Stomach (tissue), 9 donors: ENCODE data around the gene DLG5. TPM values are rescaled to one million over a fixed set of nuclear protein-coding genes. Genes with fewer than 3 reads are reported as not detected.

Experiments used
- DNase-seq, 2 donors: peaks; one replicate each; pipeline versions ENCODE4 v3.0.0 to v3.0.0-alpha.2; 2013 to 2019
- H3K27ac ChIP-seq, 5 donors: fragments of 200-600 bp in 4 of 5; sonication (generic) in 4 of 5; one replicate each; pipeline ENCODE4 v1.5.1; 2013 to 2019; ENCODE audit warnings: mild to moderate bottlenecking in 1 of 5, moderate library complexity in 1 of 5
- H3K27me3 ChIP-seq, 3 donors: fragments of 200-600 bp; sonication (generic); one replicate each; pipeline ENCODE4 v1.5.1; 2017 to 2019; ENCODE audit warnings: mixed run types in 1 of 3
- H3K36me3 ChIP-seq, 4 donors: fragments of 200-600 bp; sonication (generic); 1 replicate in 3 of 4; 2 replicates in 1 of 4; pipeline ENCODE4 v1.5.1; 2016 to 2019
- H3K4me1 ChIP-seq, 4 donors: fragments of 200-600 bp; sonication (generic); one replicate each; pipeline ENCODE4 v1.5.1; 2016 to 2019
- H3K4me3 ChIP-seq, 4 donors: fragments of 200-600 bp; sonication (generic) in 3 of 4; one replicate each; pipeline ENCODE4 v1.5.1; 2016 to 2019; ENCODE audit warnings: mild to moderate bottlenecking in 1 of 4
- H3K9me3 ChIP-seq, 4 donors: fragments of 200-600 bp; sonication (generic); one replicate each; pipeline ENCODE4 v1.5.1; 2016 to 2019
- CTCF ChIP-seq, 7 experiments: fragments of 450-650 bp in 4 of 7; fragments of 200-600 bp in 3 of 7; sonication (generic) in 3 of 7; IDR thresholded peaks; one replicate each; pipeline ENCODE4 v1.5.1; 2016 to 2019; ENCODE audit warnings: antibody characterized with exemption in 7 of 7, control low read depth in 2 of 7, mild to moderate bottlenecking in 1 of 7
- EP300 ChIP-seq: sonication (generic); formaldehyde crosslinking; IDR thresholded peaks from one replicate; pipeline ENCODE4 v1.6.1; 2017; ENCODE audit warnings: antibody characterized with exemption
- POLR2A ChIP-seq, 4 donors: fragments of 450-650 bp; IDR thresholded peaks; one replicate each; pipeline ENCODE4 v1.6.1; 2016; ENCODE audit warnings: antibody characterized with exemption in 4 of 4, control low read depth in 2 of 4, mild to moderate bottlenecking in 1 of 4, moderate library complexity in 1 of 4
- POLR2AphosphoS5 ChIP-seq, 3 donors: sonication (generic); formaldehyde crosslinking; IDR thresholded peaks; one replicate each; pipeline ENCODE4 v1.6.1; 2016; ENCODE audit warnings: antibody characterized with exemption in 3 of 3
- WGBS, 5 donors: extraction: QIAGEN DNeasy Blood & Tissue Kit in 3 of 5; methylation state at CpG; one replicate each; pipeline versions ENCODE4 v1.1.5 to v1.1.7; 2013 to 2018; 5-methylcytosine and 5-hydroxymethylcytosine counted together
- intact Hi-C: fragments of 100-400 bp; cut with DNase I; formaldehyde crosslinking; loops from one replicate; pipeline ENCODE4 v1.15.1; 2023; ENCODE audit warnings: low total_unique reads
- polyA plus RNA-seq, 3 donors: library from polyadenylated mRNA; stranded (reverse); fragments of 200-250 nt; gene quantifications; one replicate each; pipeline ENCODE4 v1.2.3, GENCODE V29; 2013
- total RNA-seq, 5 donors: library from RNA; depleted of rRNA; stranded (reverse); fragments of >200 nt; gene quantifications; one replicate each; pipeline versions ENCODE4 v1.1.0 to v1.2.3, GENCODE V29; 2014 to 2016
- donor health status: healthy with polysubstance abuse.
- donor health status: Bipolar disorder and iron deficiency.
- donor health status: healthy.

Gene DLG5
- total and polyA plus RNA-seq, 8 donors: 9.2 to 134 (median 32.7) TPM

DNA sequence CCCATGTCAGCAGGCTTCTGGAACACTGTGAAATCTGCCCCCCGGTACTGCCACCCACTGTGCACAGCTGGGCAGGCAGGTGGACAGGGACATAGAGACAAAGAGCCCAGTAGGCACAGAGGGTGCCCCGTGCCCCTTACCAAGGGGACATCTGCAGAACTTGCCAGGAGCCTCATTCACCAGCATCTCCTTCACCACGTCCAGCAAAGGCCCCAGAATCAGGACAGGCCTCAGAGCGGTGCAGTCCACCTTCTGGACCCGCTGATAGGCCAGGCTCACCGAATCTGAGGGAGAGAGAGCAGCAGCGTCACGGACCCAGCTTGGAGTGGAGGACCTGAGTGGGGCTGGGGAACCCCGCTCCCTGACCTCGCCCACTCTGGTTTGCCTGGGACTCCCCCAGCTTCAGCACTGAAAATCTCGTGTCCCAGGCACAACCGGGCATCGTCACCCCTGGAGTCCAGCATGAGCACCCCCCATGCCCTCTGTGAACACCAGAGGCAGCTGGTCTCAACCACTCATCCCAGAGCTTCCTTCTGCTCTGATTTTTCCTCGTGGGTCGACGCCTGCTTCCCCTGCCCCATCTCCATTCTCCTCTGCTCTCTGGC is 130.1 kb downstream of the DLG5 start:
- Histone ChIP-seq H3K27me3 (no peaks in the 10 kb centered on the region), H3K27ac (no peak overlapping the region), H3K4me3 (no peak overlapping the region), H3K36me3 (peaks cover 39 to 100% (median 100%) of the 10 kb centered on the region in 4 donors), H3K4me1 (no peaks in the 10 kb centered on the region), H3K9me3 (no peaks in the 10 kb centered on the region)
- TF ChIP-seq POLR2AphosphoS5 (IDR thresholded peaks at IDR 0.05): no peak
- no peak for TF ChIP-seq CTCF (IDR thresholded peaks at IDR 0.05)
- no peak for TF ChIP-seq EP300
- TF ChIP-seq POLR2A (IDR thresholded peaks at IDR 0.05): no peak
- no peak for DNase-seq
- 88 to 96% (median 95%) methylated on average over 7 to 16 of the region's 16 CpGs for WGBS, 5 donors
- intact Hi-C loops: no loop called here

- no peak for DNase-seq
- WGBS, 5 donors: 91 to 96% (median 95%) methylated on average over 19 to 20 of the region's 20 CpGs
- Histone ChIP-seq H3K4me1 (peaks cover 0 to under 1% (median 0%) of the 10 kb centered on the region in 4 donors), H3K36me3 (peaks cover 44 to 100% (median 100%) of the 10 kb centered on the region in 4 donors), H3K9me3 (no peaks in the 10 kb centered on the region), H3K4me3 (no peak overlapping the region), H3K27ac (no peak overlapping the region), H3K27me3 (no peaks in the 10 kb centered on the region)
- no peak for TF ChIP-seq CTCF (IDR thresholded peaks at IDR 0.05)
- TF ChIP-seq POLR2A (IDR thresholded peaks at IDR 0.05): no peak
- intact Hi-C loops: no loop called here
These were observed 131.0 kb downstream of the DLG5 start for GRCh38 chr10:77795426-77796055.

GRCh38 chr10:77794256-77795142 is 132.1 kb downstream of the DLG5 start:
- DNase-seq: no peak
- peaks cover 0 to 4% (median 0%) of the 10 kb centered on the region in 4 donors for H3K4me1 ChIP-seq
- H3K36me3 ChIP-seq: peaks cover 41 to 100% (median 100%) of the 10 kb centered on the region in 4 donors
- H3K27me3 ChIP-seq: no peaks in the 10 kb centered on the region
- WGBS, 5 donors: 94 to 99% (median 96%) methylated on average over 13 to 23 of the region's 23 CpGs
- no peak overlapping the region for H3K27ac ChIP-seq
- H3K4me3 ChIP-seq: no peak overlapping the region
- no peak for TF ChIP-seq POLR2A (IDR thresholded peaks at IDR 0.05)
- TF ChIP-seq POLR2AphosphoS5 (IDR thresholded peaks at IDR 0.05): no peak
- no peak for TF ChIP-seq EP300
- TF ChIP-seq CTCF (IDR thresholded peaks at IDR 0.05): no peak
- intact Hi-C loops: no loop called here
- no peaks in the 10 kb centered on the region for H3K9me3 ChIP-seq

- H3K4me3 ChIP-seq: no peak overlapping the region
- no peak for DNase-seq
- intact Hi-C loops: no loop called here
- WGBS, 5 donors: 84 to 96% (median 90%) methylated on average over 7 of the region's 7 CpGs
- peaks cover 0 to 4% (median 0%) of the 10 kb centered on the region in 4 donors for H3K4me1 ChIP-seq
- no peak overlapping the region for H3K27ac ChIP-seq
- TF ChIP-seq CTCF (IDR thresholded peaks at IDR 0.05): no peak
- no peak for TF ChIP-seq POLR2A (IDR thresholded peaks at IDR 0.05)
- no peaks in the 10 kb centered on the region for H3K27me3 ChIP-seq
- peaks cover 38 to 100% (median 97%) of the 10 kb centered on the region in 4 donors for H3K36me3 ChIP-seq
- H3K9me3 ChIP-seq: no peaks in the 10 kb centered on the region
These were observed 132.7 kb downstream of the DLG5 start for GRCh38 chr10:77793831-77794230.
